HG02852 (cell line): ENCODE measurements around the gene RCN1.
"Not testable (repeated sequence)": the region's sequence is repeated elsewhere in the genome, so short reads cannot be mapped to it uniquely, and the experiment has no call there.

Experiments
- ATAC-seq: cut with Tn5 transposase; IDR thresholded peaks from one replicate; pipeline ENCODE4 v1.9.1; 2021; ENCODE audit warnings: mild to moderate bottlenecking, moderate library complexity; ENCODE audit not compliant: unreplicated experiment

Gene RCN1

GRCh38 chr11:32073644-32074026 lies 17.2 kb upstream of the RCN1 start:
- ATAC-seq = no peak

GRCh38 chr11:32079553-32079952 lies 11.3 kb upstream of the RCN1 start:
- no peak for ATAC-seq

- no peak for ATAC-seq
Measured at GRCh38 chr11:32080361-32080980, 10.4 kb upstream of the RCN1 start.

GRCh38 chr11:32081129-32081641 lies 9.7 kb upstream of the RCN1 start:
- no peak for ATAC-seq

GRCh38 chr11:32081901-32082300 lies 9.0 kb upstream of the RCN1 start:
- no peak for ATAC-seq

- no peak for ATAC-seq
Measured at GRCh38 chr11:32082346-32082986, 8.4 kb upstream of the RCN1 start.

- ATAC-seq = no peak
Measured at GRCh38 chr11:32087597-32087996, 3.3 kb upstream of the RCN1 start.

GRCh38 chr11:32088117-32088941 lies 2.5 kb upstream of the RCN1 start:
- ATAC-seq = peak; percentile 31

- ATAC-seq = no peak
Measured at GRCh38 chr11:32092581-32093170, 1.8 kb downstream of the RCN1 start.

- ATAC-seq = no peak
Measured at GRCh38 chr11:32094923-32095322, 4.0 kb downstream of the RCN1 start.

- no peak for ATAC-seq
Measured at GRCh38 chr11:32098142-32098903, 7.4 kb downstream of the RCN1 start.

GRCh38 chr11:32099516-32099915 lies 8.6 kb downstream of the RCN1 start:
- ATAC-seq = no peak

- no peak for ATAC-seq
Measured at GRCh38 chr11:32100495-32100894, 9.6 kb downstream of the RCN1 start.

- ATAC-seq = no peak
Measured at GRCh38 chr11:32101791-32102190, 10.9 kb downstream of the RCN1 start.

GRCh38 chr11:32103121-32103719 lies 12.3 kb downstream of the RCN1 start:
- ATAC-seq = not testable (repeated sequence)

- ATAC-seq = no peak
Measured at GRCh38 chr11:32103941-32104340, 13.1 kb downstream of the RCN1 start.

- ATAC-seq = peak; percentile 75
Measured at GRCh38 chr11:32105871-32106560, 15.1 kb downstream of the RCN1 start.

GRCh38 chr11:32107647-32108046 lies 16.8 kb downstream of the RCN1 start:
- ATAC-seq = no peak

- ATAC-seq = no peak
Measured at GRCh38 chr11:32108576-32108975, 17.7 kb downstream of the RCN1 start.

- no peak for ATAC-seq
Measured at GRCh38 chr11:32109138-32109537, 18.3 kb downstream of the RCN1 start.
